PC-3 (cell line): ENCODE results near the gene PNMA8A. TPM values are rescaled to one million over a fixed set of nuclear protein-coding genes. Genes with fewer than 3 reads are reported as not detected.

Experiments
- ATAC-seq: fragments of 200-7000 bp; cut with Tn5 transposase; 2 replicates; pipeline ENCODE4 v1.9.1; 2020; ENCODE audit warnings: mild to moderate bottlenecking, moderate library complexity
- BruUV-seq: library from RNA; stranded (reverse); fragments of 400-500 nt; replicated peaks from 2 replicates; lab custom pipeline; 2021; lab: Mats Ljungman, UMichigan
- CTCF ChIA-PET: fragments of 300-600 bp; sonication (Branson Sonifier 250); formaldehyde crosslinking; loops from one replicate; lab custom pipeline; 2022; ENCODE audit warnings: antibody characterized with exemption; lab: Charles Lee
- POLR2A ChIA-PET: fragments of 300-600 bp; sonication (Branson Sonifier 250); formaldehyde crosslinking; loops from one replicate; lab custom pipeline; 2022; ENCODE audit warnings: antibody characterized with exemption; ENCODE audit not compliant: unreplicated experiment; lab: Charles Lee
- DNase-seq: peaks from one replicate; pipeline ENCODE4 v3.0.0-alpha.2; 2015
- H2AFZ ChIP-seq: fragments of 300-600 bp; sonication (generic); 2 replicates; pipeline ENCODE4 v1.6.0; 2016; ENCODE audit warnings: antibody characterized with exemption, low read length
- H3F3A ChIP-seq: fragments of 300-600 bp; sonication (generic); one replicate; pipeline ENCODE4 v1.6.0; 2017; ENCODE audit warnings: antibody characterized with exemption, low read length, control low read depth, mild to moderate bottlenecking; ENCODE audit not compliant: unreplicated experiment
- H3K27ac ChIP-seq: fragments of 300-600 bp; sonication (generic); 2 replicates; pipeline ENCODE4 v1.5.1; 2016; ENCODE audit warnings: mild to moderate bottlenecking, low read length
- H3K27me3 ChIP-seq: fragments of 300-600 bp; sonication (generic); 2 replicates; pipeline ENCODE4 v1.6.1; 2016; ENCODE audit warnings: low read length, mixed read lengths
- H3K36me3 ChIP-seq: fragments of 300-600 bp; sonication (generic); 2 replicates; pipeline ENCODE4 v1.6.1; 2016; ENCODE audit warnings: low read depth, mixed run types, low read length, mixed read lengths
- H3K4me1 ChIP-seq: fragments of 300-600 bp; sonication (generic); 2 replicates; pipeline ENCODE4 v1.5.1; 2016; ENCODE audit warnings: low read length; ENCODE audit not compliant: insufficient read depth
- H3K4me2 ChIP-seq: fragments of 300-600 bp; sonication (generic); 2 replicates; pipeline ENCODE4 v1.6.0; 2016; ENCODE audit warnings: low read length
- H3K4me3 ChIP-seq: fragments of 300-600 bp; sonication (generic); 2 replicates; pipeline ENCODE4 v1.5.1; 2016; ENCODE audit warnings: mild to moderate bottlenecking, low read length, mixed read lengths
- H3K79me2 ChIP-seq: fragments of 300-600 bp; sonication (generic); 2 replicates; pipeline ENCODE4 v1.6.1; 2017; ENCODE audit warnings: low read length, mixed read lengths
- H3K9ac ChIP-seq: fragments of 300-600 bp; sonication (generic); 2 replicates; pipeline ENCODE4 v1.6.0; 2016; ENCODE audit warnings: mild to moderate bottlenecking, low read length
- H3K9me2 ChIP-seq: fragments of 300-600 bp; sonication (generic); replicated peaks from 2 replicates; pipeline ENCODE4 v1.6.1; 2016; ENCODE audit warnings: mixed run types, low read length, mixed read lengths
- H3K9me3 ChIP-seq: fragments of 300-600 bp; sonication (generic); 2 replicates; pipeline ENCODE4 v1.6.1; 2016; ENCODE audit warnings: low read length, mixed read lengths
- H4K20me1 ChIP-seq: fragments of 300-600 bp; sonication (generic); 2 replicates; pipeline ENCODE4 v1.6.1; 2016; ENCODE audit warnings: low read length, mixed read lengths
- CTCF ChIP-seq: fragments of 300-600 bp; sonication (generic); conservative IDR thresholded peaks from 2 replicates; pipeline ENCODE4 v1.5.1; 2017; ENCODE audit warnings: antibody characterized with exemption, low read depth, mild to moderate bottlenecking, low read length
- EZH2 ChIP-seq: fragments of 300-600 bp; sonication (generic); IDR thresholded peaks from one replicate; pipeline ENCODE4 v1.6.1; 2017; ENCODE audit warnings: antibody characterized with exemption, mild to moderate bottlenecking, low read length; ENCODE audit not compliant: unreplicated experiment
- EZH2phosphoT487 ChIP-seq: fragments of 300-600 bp; sonication (generic); IDR thresholded peaks from 2 replicates; pipeline ENCODE4 v1.6.1; 2018; ENCODE audit warnings: mild to moderate bottlenecking, antibody characterized with exemption, low read length, borderline replicate concordance
- intact Hi-C: fragments of 100-400 bp; cut with micrococcal nuclease; formaldehyde crosslinking; loops from 2 replicates; pipeline ENCODE4 v1.9.0; 2023
- total RNA-seq: library from RNA; depleted of rRNA; stranded (reverse); fragments of >200 nt; gene quantifications from 2 replicates; pipeline ENCODE4 v1.2.3, GENCODE V29; 2014

Gene PNMA8A
- total RNA-seq, 1 experiment from 2014 or later: not detected

- DNase-seq: peak; percentile 68
- ChIA-PET CTCF (no interaction called here), POLR2A (no interaction called here)
- no peaks in the 10 kb centered on the region for H3K9me3 ChIP-seq
- no peaks in the 10 kb centered on the region for H3K9me2 ChIP-seq
- BruUV-seq: no TSS peak
- intact Hi-C loops: loop anchor here (2.0 to 10.0 kb wide), 2 partner anchors 109 to 233 kb away; no protein-coding TSS in a partner anchor
- H3K4me3 ChIP-seq: no peak overlapping the region
- H3F3A ChIP-seq: no peaks in the 10 kb centered on the region
- H3K4me1 ChIP-seq: no peaks in the 10 kb centered on the region
- peak; percentile 85 for ATAC-seq
- H4K20me1 ChIP-seq: no peaks in the 10 kb centered on the region
- peak overlapping the region; percentile 48; the same call in 1 of the 2 replicates for H3K4me2 ChIP-seq
- H3K79me2 ChIP-seq: no peaks in the 10 kb centered on the region
- no peaks in the 10 kb centered on the region for H3K27me3 ChIP-seq
- H3K36me3 ChIP-seq: no peaks in the 10 kb centered on the region
- no peak overlapping the region for H3K9ac ChIP-seq
- H2AFZ ChIP-seq: 0 out of 2 replicates have a peak overlapping the region, but pooled peaks have one; percentile 57
- no peak for TF ChIP-seq EZH2
- TF ChIP-seq EZH2phosphoT487: no peak
- TF ChIP-seq CTCF: peak; percentile 83
- H3K27ac ChIP-seq: no peak overlapping the region
Measured at GRCh38 chr19:46513461-46514236, 42.3 kb upstream of the PNMA8A start.

- no peaks in the 10 kb centered on the region for H3K79me2 ChIP-seq
- no peaks in the 10 kb centered on the region for H3K9me3 ChIP-seq
- H3K9ac ChIP-seq: no peak overlapping the region
- no peak overlapping the region for H2AFZ ChIP-seq
- H3K36me3 ChIP-seq: no peaks in the 10 kb centered on the region
- no peaks in the 10 kb centered on the region for H4K20me1 ChIP-seq
- no peak for TF ChIP-seq EZH2phosphoT487
- TF ChIP-seq CTCF: no peak
- no TSS peak for BruUV-seq
- no peaks in the 10 kb centered on the region for H3K4me1 ChIP-seq
- ChIA-PET POLR2A (no interaction called here), CTCF (no interaction called here)
- DNase-seq (no peak), ATAC-seq (no peak)
- H3K9me2 ChIP-seq: no peaks in the 10 kb centered on the region
- H3F3A ChIP-seq: no peaks in the 10 kb centered on the region
- no peak overlapping the region for H3K4me3 ChIP-seq
- no peaks in the 10 kb centered on the region for H3K27me3 ChIP-seq
- no peak overlapping the region for H3K4me2 ChIP-seq
- H3K27ac ChIP-seq: no peak overlapping the region
- intact Hi-C loops: loop anchor here (10.0 kb wide), 1 partner anchor 106 kb away; no protein-coding TSS in a partner anchor
Measured at GRCh38 chr19:46511237-46511636, 39.9 kb upstream of the PNMA8A start.

- H3F3A ChIP-seq: no peaks in the 10 kb centered on the region
- TF ChIP-seq CTCF (no peak), EZH2phosphoT487 (no peak), EZH2 (no peak)
- H4K20me1 ChIP-seq: no peaks in the 10 kb centered on the region
- no TSS peak for BruUV-seq
- ChIA-PET POLR2A (interaction anchor here (0.6 kb wide), 1 partner anchor 23 kb away, joined by 7 read pairs; no protein-coding TSS in a partner anchor), CTCF (interaction anchor here (0.7 kb wide), 1 partner anchor 10 kb away, joined by 3 read pairs; no protein-coding TSS in a partner anchor)
- no peaks in the 10 kb centered on the region for H3K4me1 ChIP-seq
- no peaks in the 10 kb centered on the region for H3K27me3 ChIP-seq
- no peak for ATAC-seq
- H3K9ac ChIP-seq: no peak overlapping the region
- intact Hi-C loops: no loop called here
- no peaks in the 10 kb centered on the region for H3K9me2 ChIP-seq
- no peak for DNase-seq
- H3K4me2 ChIP-seq: no peak overlapping the region
- no peaks in the 10 kb centered on the region for H3K36me3 ChIP-seq
- no peak overlapping the region for H3K4me3 ChIP-seq
- no peaks in the 10 kb centered on the region for H3K79me2 ChIP-seq
- H3K27ac ChIP-seq: no peak overlapping the region
- H3K9me3 ChIP-seq: no peaks in the 10 kb centered on the region
- H2AFZ ChIP-seq: no peak overlapping the region
Measured at GRCh38 chr19:46508206-46508605, 36.8 kb upstream of the PNMA8A start.
